Adipocyte (in vitro differentiated cells): ENCODE data around the gene DEXI.

Experiments
- DNase-seq: peaks from one replicate; pipeline ENCODE4 v3.0.0-alpha.2; 2015; ENCODE audit warnings: low read depth
- H3K27me3 ChIP-seq: replicated peaks from 2 replicates; pipeline ENCODE4 v1.7.0; 2013; ENCODE audit warnings: mild to moderate bottlenecking, low read length, moderate library complexity; ENCODE audit not compliant: control insufficient read depth, insufficient read depth
- H3K36me3 ChIP-seq: 2 replicates; pipeline ENCODE4 v1.7.0; 2013; ENCODE audit warnings: low read length, mild to moderate bottlenecking, moderate library complexity; ENCODE audit not compliant: control insufficient read depth, insufficient read depth, severe bottlenecking
- H3K4me1 ChIP-seq: 2 replicates; pipeline ENCODE4 v1.7.0; 2013; ENCODE audit warnings: mild to moderate bottlenecking, low read length, moderate library complexity; ENCODE audit not compliant: control insufficient read depth, insufficient read depth
- H3K4me3 ChIP-seq: 2 replicates; pipeline ENCODE4 v1.7.0; 2013; ENCODE audit warnings: mild to moderate bottlenecking, low read length, moderate library complexity
- H3K9ac ChIP-seq: 2 replicates; pipeline ENCODE4 v1.7.0; 2013; ENCODE audit warnings: mild to moderate bottlenecking, low read length, moderate library complexity
- H3K9me3 ChIP-seq: 2 replicates; pipeline ENCODE4 v1.7.0; 2013; ENCODE audit warnings: mild to moderate bottlenecking, low read length, moderate library complexity; ENCODE audit not compliant: control insufficient read depth

The DEXI gene

GRCh38 chr16:10902999-10903398 is 39.3 kb downstream of the DEXI start:
- Histone ChIP-seq H3K4me3 (no peak overlapping the region), H3K36me3 (no peaks in the 10 kb centered on the region), H3K27me3 (no peaks in the 10 kb centered on the region), H3K9ac (no peak overlapping the region), H3K4me1 (no peaks in the 10 kb centered on the region), H3K9me3 (peaks cover 10% of the 10 kb centered on the region)
- no peak for DNase-seq

GRCh38 chr16:10897134-10897533 is 45.1 kb downstream of the DEXI start:
- Histone ChIP-seq H3K4me3 (no peak overlapping the region), H3K9ac (no peak overlapping the region), H3K9me3 (no peaks in the 10 kb centered on the region), H3K4me1 (no peaks in the 10 kb centered on the region), H3K36me3 (no peaks in the 10 kb centered on the region), H3K27me3 (peaks cover 5% of the 10 kb centered on the region)
- no peak for DNase-seq

- peaks cover 5% of the 10 kb centered on the region for H3K27me3 ChIP-seq
- no peak overlapping the region for H3K9ac ChIP-seq
- no peaks in the 10 kb centered on the region for H3K9me3 ChIP-seq
- H3K4me3 ChIP-seq, result no peak overlapping the region
- no peak for DNase-seq
- no peaks in the 10 kb centered on the region for H3K4me1 ChIP-seq
- no peaks in the 10 kb centered on the region for H3K36me3 ChIP-seq
Observed at GRCh38 chr16:10896723-10897122, 45.5 kb downstream of the DEXI start.

GRCh38 chr16:10896165-10896564 is 46.1 kb downstream of the DEXI start:
- H3K27me3 ChIP-seq, result peaks cover 5% of the 10 kb centered on the region
- no peaks in the 10 kb centered on the region for H3K9me3 ChIP-seq
- H3K4me1 ChIP-seq, result no peaks in the 10 kb centered on the region
- H3K36me3 ChIP-seq, result no peaks in the 10 kb centered on the region
- H3K4me3 ChIP-seq, result no peak overlapping the region
- no peak overlapping the region for H3K9ac ChIP-seq
- no peak for DNase-seq

GRCh38 chr16:10895053-10895946 is 47.0 kb downstream of the DEXI start:
- DNase-seq, result peak; percentile 64
- H3K27me3 ChIP-seq, result peaks cover 5% of the 10 kb centered on the region
- H3K36me3 ChIP-seq, result no peaks in the 10 kb centered on the region
- no peak overlapping the region for H3K9ac ChIP-seq
- no peaks in the 10 kb centered on the region for H3K9me3 ChIP-seq
- H3K4me1 ChIP-seq, result no peaks in the 10 kb centered on the region
- H3K4me3 ChIP-seq, result no peak overlapping the region

GRCh38 chr16:10892782-10893318 is 49.4 kb downstream of the DEXI start:
- no peak for DNase-seq
- H3K9ac ChIP-seq, result no peak overlapping the region
- H3K4me1 ChIP-seq, result no peaks in the 10 kb centered on the region
- no peaks in the 10 kb centered on the region for H3K36me3 ChIP-seq
- no peaks in the 10 kb centered on the region for H3K9me3 ChIP-seq
- no peak overlapping the region for H3K4me3 ChIP-seq
- peaks cover 5% of the 10 kb centered on the region for H3K27me3 ChIP-seq

GRCh38 chr16:10889855-10890254 is 52.4 kb downstream of the DEXI start:
- no peak for DNase-seq
- Histone ChIP-seq H3K4me3 (no peak overlapping the region), H3K9me3 (no peaks in the 10 kb centered on the region), H3K36me3 (no peaks in the 10 kb centered on the region), H3K4me1 (no peaks in the 10 kb centered on the region), H3K27me3 (peaks cover 5% of the 10 kb centered on the region), H3K9ac (no peak overlapping the region)

- no peaks in the 10 kb centered on the region for H3K36me3 ChIP-seq
- H3K4me3 ChIP-seq, result no peak overlapping the region
- no peaks in the 10 kb centered on the region for H3K4me1 ChIP-seq
- no peak for DNase-seq
- H3K9me3 ChIP-seq, result no peaks in the 10 kb centered on the region
- peaks cover 5% of the 10 kb centered on the region for H3K27me3 ChIP-seq
- no peak overlapping the region for H3K9ac ChIP-seq
Observed at GRCh38 chr16:10888320-10888937, 53.8 kb downstream of the DEXI start.

GRCh38 chr16:10885246-10885645 is 57.0 kb downstream of the DEXI start:
- DNase-seq, result no peak
- Histone ChIP-seq H3K9ac (no peak overlapping the region), H3K27me3 (peaks cover 3% of the 10 kb centered on the region), H3K4me1 (no peaks in the 10 kb centered on the region), H3K9me3 (no peaks in the 10 kb centered on the region), H3K36me3 (no peaks in the 10 kb centered on the region), H3K4me3 (no peak overlapping the region)

- Histone ChIP-seq H3K27me3 (peaks cover 3% of the 10 kb centered on the region), H3K9ac (no peak overlapping the region), H3K36me3 (no peaks in the 10 kb centered on the region), H3K4me1 (peaks cover 10% of the 10 kb centered on the region), H3K4me3 (no peak overlapping the region), H3K9me3 (no peaks in the 10 kb centered on the region)
- DNase-seq, result no peak
Observed at GRCh38 chr16:10883004-10883403, 59.3 kb downstream of the DEXI start.

- Histone ChIP-seq H3K27me3 (peaks cover 7% of the 10 kb centered on the region), H3K4me3 (no peak overlapping the region), H3K9ac (no peak overlapping the region), H3K9me3 (no peaks in the 10 kb centered on the region), H3K4me1 (peaks cover 10% of the 10 kb centered on the region), H3K36me3 (no peaks in the 10 kb centered on the region)
- DNase-seq, result no peak
Observed at GRCh38 chr16:10881479-10882030, 60.7 kb downstream of the DEXI start.
